ENCODE results near the gene ST7. TPM values are rescaled to one million over a fixed set of nuclear protein-coding genes. Genes with fewer than 3 reads are reported as not detected.

The ST7 gene
- total RNA-seq, 1 donor from 2014 or later = 39.3 TPM

- H3K4me1 Mint-ChIP-seq (ENCODE audit: low read depth, unreplicated experiment) = peaks cover 16% of the 10 kb centered on the region
- no peaks in the 10 kb centered on the region for H3K27me3 ChIP-seq (ENCODE audit: insufficient read depth, low read length)
- H2AFZ ChIP-seq (ENCODE audit: low read depth, low read length) = no peak overlapping the region
Measured at GRCh38 chr7:116988363-116988989, 35.2 kb downstream of the ST7 start.

GRCh38 chr7:116990056-116990455, 36.8 kb downstream of the ST7 start:
- peaks cover 19% of the 10 kb centered on the region for H3K36me3 Mint-ChIP-seq (ENCODE audit: low read depth, unreplicated experiment)
- Histone ChIP-seq H3K4me1 (ENCODE audit: insufficient read depth, low read length) (no peaks in the 10 kb centered on the region), H3K4me2 (ENCODE audit: low read length) (no peak overlapping the region), H3K79me2 (ENCODE audit: insufficient read depth, low read length) (peaks cover 37% of the 10 kb centered on the region), H3K36me3 (ENCODE audit: insufficient read depth, low read length) (no peaks in the 10 kb centered on the region), H3K27ac (ENCODE audit: low read depth, low read length) (no peak overlapping the region), H2AFZ (ENCODE audit: low read depth, low read length) (no peak overlapping the region), H3K27me3 (ENCODE audit: insufficient read depth, low read length) (no peaks in the 10 kb centered on the region), H4K20me1 (ENCODE audit: insufficient read depth, low read length) (peaks cover 9% of the 10 kb centered on the region), H3K9ac (ENCODE audit: low read length) (no peak overlapping the region), H3K9me3 (ENCODE audit: insufficient read depth, low read depth, low read length) (no peaks in the 10 kb centered on the region), H3K4me3 (ENCODE audit: insufficient read depth, low read depth, low read length) (no peak overlapping the region)
- FAIRE-seq = no peak
- TF ChIP-seq EZH2 (IDR thresholded peaks at IDR 0.05; ENCODE audit: insufficient read depth, low read length) = no peak
- TF ChIP-seq CTCF (IDR thresholded peaks at IDR 0.05; ENCODE audit: insufficient read depth, low read depth, low read length) = no peak
- H3K27me3 Mint-ChIP-seq (ENCODE audit: low read depth, unreplicated experiment) = no peaks in the 10 kb centered on the region
- H3K27ac Mint-ChIP-seq (ENCODE audit: unreplicated experiment) = no peak overlapping the region
- no peak for DNase-seq (ENCODE audit: low read depth)
- H3K4me1 Mint-ChIP-seq (ENCODE audit: low read depth, unreplicated experiment) = peaks cover 14% of the 10 kb centered on the region
- peaks cover 6% of the 10 kb centered on the region for H3K9me3 Mint-ChIP-seq (ENCODE audit: unreplicated experiment)
- no peak overlapping the region for H3K4me3 Mint-ChIP-seq (ENCODE audit: unreplicated experiment)

More at GRCh38 chr7:116988363-116988989, 35.2 kb downstream of the ST7 start:
- H3K9me3 ChIP-seq (ENCODE audit: insufficient read depth, low read depth, low read length) = no peaks in the 10 kb centered on the region
- H3K27ac ChIP-seq (ENCODE audit: low read depth, low read length) = no peak overlapping the region
- no peak overlapping the region for H3K4me3 ChIP-seq (ENCODE audit: insufficient read depth, low read depth, low read length)
- no peaks in the 10 kb centered on the region for H3K4me1 ChIP-seq (ENCODE audit: insufficient read depth, low read length)
- DNase-seq (ENCODE audit: low read depth) (no peak), FAIRE-seq (no peak)
- TF ChIP-seq CTCF (IDR thresholded peaks at IDR 0.05; ENCODE audit: insufficient read depth, low read depth, low read length) (no peak), EZH2 (IDR thresholded peaks at IDR 0.05; ENCODE audit: insufficient read depth, low read length) (no peak)
- no peak overlapping the region for H3K9ac ChIP-seq (ENCODE audit: low read length)
- no peak overlapping the region for H3K4me2 ChIP-seq (ENCODE audit: low read length)
- no peaks in the 10 kb centered on the region for H3K36me3 ChIP-seq (ENCODE audit: insufficient read depth, low read length)
- Mint-ChIP-seq H3K27ac (ENCODE audit: unreplicated experiment) (no peak overlapping the region), H3K4me3 (ENCODE audit: unreplicated experiment) (no peak overlapping the region), H3K27me3 (ENCODE audit: low read depth, unreplicated experiment) (no peaks in the 10 kb centered on the region), H3K9me3 (ENCODE audit: unreplicated experiment) (peaks cover 6% of the 10 kb centered on the region), H3K36me3 (ENCODE audit: low read depth, unreplicated experiment) (peaks cover 14% of the 10 kb centered on the region)
- peaks cover 12% of the 10 kb centered on the region for H4K20me1 ChIP-seq (ENCODE audit: insufficient read depth, low read length)
- H3K79me2 ChIP-seq (ENCODE audit: insufficient read depth, low read length) = peaks cover 29% of the 10 kb centered on the region

GRCh38 chr7:116991233-116991632, 37.9 kb downstream of the ST7 start:
- H3K79me2 ChIP-seq (ENCODE audit: insufficient read depth, low read length) = peaks cover 29% of the 10 kb centered on the region
- H3K4me2 ChIP-seq (ENCODE audit: low read length) = no peak overlapping the region
- no peak overlapping the region for H2AFZ ChIP-seq (ENCODE audit: low read depth, low read length)
- H3K4me3 ChIP-seq (ENCODE audit: insufficient read depth, low read depth, low read length) = no peak overlapping the region
- TF ChIP-seq CTCF (IDR thresholded peaks at IDR 0.05; ENCODE audit: insufficient read depth, low read depth, low read length) (no peak), EZH2 (IDR thresholded peaks at IDR 0.05; ENCODE audit: insufficient read depth, low read length) (no peak)
- no peak overlapping the region for H3K4me3 Mint-ChIP-seq (ENCODE audit: unreplicated experiment)
- DNase-seq (ENCODE audit: low read depth) (no peak), FAIRE-seq (no peak)
- no peaks in the 10 kb centered on the region for H3K9me3 ChIP-seq (ENCODE audit: insufficient read depth, low read depth, low read length)
- no peaks in the 10 kb centered on the region for H3K4me1 ChIP-seq (ENCODE audit: insufficient read depth, low read length)
- H3K9me3 Mint-ChIP-seq (ENCODE audit: unreplicated experiment) = peaks cover 6% of the 10 kb centered on the region
- no peak overlapping the region for H3K9ac ChIP-seq (ENCODE audit: low read length)
- no peak overlapping the region for H3K27ac ChIP-seq (ENCODE audit: low read depth, low read length)
- no peaks in the 10 kb centered on the region for H3K27me3 ChIP-seq (ENCODE audit: insufficient read depth, low read length)
- H3K27ac Mint-ChIP-seq (ENCODE audit: unreplicated experiment) = no peak overlapping the region
- peaks cover 9% of the 10 kb centered on the region for H4K20me1 ChIP-seq (ENCODE audit: insufficient read depth, low read length)
- H3K36me3 Mint-ChIP-seq (ENCODE audit: low read depth, unreplicated experiment) = peaks cover 19% of the 10 kb centered on the region
- peaks cover 11% of the 10 kb centered on the region for H3K4me1 Mint-ChIP-seq (ENCODE audit: low read depth, unreplicated experiment)
- H3K36me3 ChIP-seq (ENCODE audit: insufficient read depth, low read length) = no peaks in the 10 kb centered on the region
- H3K27me3 Mint-ChIP-seq (ENCODE audit: low read depth, unreplicated experiment) = no peaks in the 10 kb centered on the region
